NT2/D1 (cell line): ENCODE results near the gene SCD.

Source experiments
- DNase-seq: peaks from one replicate; pipeline ENCODE4 v3.0.0-alpha.2; 2011; ENCODE audit warnings: low read depth, low spot score
- H3K27me3 ChIP-seq: 2 replicates; pipeline ENCODE4 v1.6.0; 2011; ENCODE audit warnings: mild to moderate bottlenecking; ENCODE audit not compliant: insufficient read length, insufficient read depth
- H3K36me3 ChIP-seq: 2 replicates; pipeline ENCODE4 v1.6.1; 2011; ENCODE audit warnings: mild to moderate bottlenecking, low read length, mixed read lengths; ENCODE audit not compliant: insufficient read depth, insufficient read length
- H3K4me1 ChIP-seq: 2 replicates; pipeline ENCODE4 v1.5.1; 2011; ENCODE audit not compliant: insufficient read depth, insufficient read length
- H3K4me3 ChIP-seq: 2 replicates; pipeline ENCODE4 v1.5.1; 2011; ENCODE audit warnings: low read depth; ENCODE audit not compliant: insufficient read length
- H3K9ac ChIP-seq: 2 replicates; pipeline ENCODE4 v1.6.0; 2011; ENCODE audit warnings: low read depth; ENCODE audit not compliant: insufficient read length
- H3K9me3 ChIP-seq: 2 replicates; pipeline ENCODE4 v1.5.1; 2011; ENCODE audit warnings: mild to moderate bottlenecking, low read length; ENCODE audit not compliant: insufficient read depth
- SUZ12 ChIP-seq: IDR thresholded peaks from 2 replicates; pipeline ENCODE4 v1.6.1; 2011; ENCODE audit not compliant: insufficient read length, insufficient read depth; ENCODE audit errors: extremely low read depth
- YY1 ChIP-seq: IDR thresholded peaks from 2 replicates; pipeline ENCODE4 v1.6.1; 2011; ENCODE audit not compliant: insufficient read length, insufficient read depth
- ZNF274 ChIP-seq: IDR thresholded peaks from 2 replicates; pipeline ENCODE4 v1.6.1; 2011; ENCODE audit warnings: mild to moderate bottlenecking, low read depth, low read length

The SCD gene

GRCh38 chr10:100383251-100383650, 36.2 kb downstream of the SCD start:
- Histone ChIP-seq H3K4me3 (no peak overlapping the region), H3K36me3 (peaks cover 18% of the 10 kb centered on the region), H3K27me3 (no peaks in the 10 kb centered on the region), H3K4me1 (no peaks in the 10 kb centered on the region), H3K9ac (no peak overlapping the region), H3K9me3 (no peaks in the 10 kb centered on the region)
- TF ChIP-seq YY1 = no peak
- TF ChIP-seq SUZ12 = no peak
- no peak for TF ChIP-seq ZNF274
- DNase-seq = no peak

- Histone ChIP-seq H3K4me1 (no peaks in the 10 kb centered on the region), H3K9ac (no peak overlapping the region), H3K9me3 (no peaks in the 10 kb centered on the region), H3K4me3 (no peak overlapping the region), H3K27me3 (no peaks in the 10 kb centered on the region), H3K36me3 (peaks cover 4% of the 10 kb centered on the region)
- DNase-seq = no peak
- no peak for TF ChIP-seq ZNF274
- no peak for TF ChIP-seq YY1
- TF ChIP-seq SUZ12 = no peak
These were observed 44.4 kb downstream of the SCD start for GRCh38 chr10:100391163-100392002.

GRCh38 chr10:100392686-100393003, 45.6 kb downstream of the SCD start:
- Histone ChIP-seq H3K4me3 (no peak overlapping the region), H3K27me3 (no peaks in the 10 kb centered on the region), H3K36me3 (peaks cover 4% of the 10 kb centered on the region), H3K9me3 (no peaks in the 10 kb centered on the region), H3K9ac (no peak overlapping the region), H3K4me1 (no peaks in the 10 kb centered on the region)
- no peak for DNase-seq
- no peak for TF ChIP-seq ZNF274
- TF ChIP-seq SUZ12 = no peak
- no peak for TF ChIP-seq YY1

- no peaks in the 10 kb centered on the region for H3K36me3 ChIP-seq
- DNase-seq = no peak
- no peaks in the 10 kb centered on the region for H3K4me1 ChIP-seq
- no peak for TF ChIP-seq YY1
- no peak for TF ChIP-seq SUZ12
- TF ChIP-seq ZNF274 = no peak
- no peaks in the 10 kb centered on the region for H3K9me3 ChIP-seq
- H3K9ac ChIP-seq = no peak overlapping the region
- no peak overlapping the region for H3K4me3 ChIP-seq
- no peaks in the 10 kb centered on the region for H3K27me3 ChIP-seq
These were observed 48.6 kb downstream of the SCD start for GRCh38 chr10:100395626-100396025.

- Histone ChIP-seq H3K4me1 (no peaks in the 10 kb centered on the region), H3K9me3 (no peaks in the 10 kb centered on the region), H3K36me3 (no peaks in the 10 kb centered on the region), H3K27me3 (no peaks in the 10 kb centered on the region), H3K4me3 (no peak overlapping the region), H3K9ac (no peak overlapping the region)
- no peak for DNase-seq
- TF ChIP-seq ZNF274 (no peak), SUZ12 (no peak), YY1 (no peak)
These were observed 49.6 kb downstream of the SCD start for GRCh38 chr10:100396605-100397004.

- Histone ChIP-seq H3K9ac (no peak overlapping the region), H3K4me1 (no peaks in the 10 kb centered on the region), H3K4me3 (no peak overlapping the region), H3K36me3 (no peaks in the 10 kb centered on the region), H3K9me3 (peaks cover 10% of the 10 kb centered on the region; the same call in 1 of the 2 replicates), H3K27me3 (no peaks in the 10 kb centered on the region)
- no peak for DNase-seq
- no peak for TF ChIP-seq ZNF274
- no peak for TF ChIP-seq YY1
- no peak for TF ChIP-seq SUZ12
These were observed 54.7 kb downstream of the SCD start for GRCh38 chr10:100401631-100402328.

- H3K4me3 ChIP-seq = no peak overlapping the region
- H3K4me1 ChIP-seq = no peaks in the 10 kb centered on the region
- no peak for DNase-seq
- H3K36me3 ChIP-seq = no peaks in the 10 kb centered on the region
- TF ChIP-seq YY1 (no peak), ZNF274 (no peak), SUZ12 (no peak)
- H3K27me3 ChIP-seq = no peaks in the 10 kb centered on the region
- H3K9ac ChIP-seq = no peak overlapping the region
- H3K9me3 ChIP-seq = peaks cover 10% of the 10 kb centered on the region; the same call in 1 of the 2 replicates
These were observed 56.7 kb downstream of the SCD start for GRCh38 chr10:100403734-100404133.
